ENCODE measurements around the gene PRKACA.

PRKACA gene

GRCh38 chr19:14164724-14165493 lies 47.3 kb upstream of the PRKACA start:
- H3K4me2 ChIP-seq (ENCODE audit: low read length) = no peak overlapping the region

GRCh38 chr19:14164082-14164481 lies 46.5 kb upstream of the PRKACA start:
- Histone ChIP-seq H3K4me2 (ENCODE audit: low read length) (no peak overlapping the region), H3K4me1 (ENCODE audit: control insufficient read depth, low read length) (no peaks in the 10 kb centered on the region), H3K36me3 (ENCODE audit: control insufficient read depth, low read length) (no peaks in the 10 kb centered on the region), H3K79me2 (ENCODE audit: control insufficient read depth, low read length) (no peaks in the 10 kb centered on the region), H3F3A (ENCODE audit: control insufficient read depth, insufficient read depth) (no peaks in the 10 kb centered on the region), H4K20me1 (ENCODE audit: control insufficient read depth, insufficient read depth, low read depth, low read length) (no peaks in the 10 kb centered on the region), H3K27me3 (ENCODE audit: control insufficient read depth, low read length) (peaks cover 28% of the 10 kb centered on the region), H3K4me3 (ENCODE audit: low read length) (no peak overlapping the region), H3K9me3 (ENCODE audit: control insufficient read depth, insufficient read depth, low read length) (no peaks in the 10 kb centered on the region), H3K9me2 (replicated peaks; ENCODE audit: control insufficient read depth, low read length) (no peaks in the 10 kb centered on the region), H3K27ac (ENCODE audit: low read depth, low read length) (no peak overlapping the region)
- TF ChIP-seq CTCF (IDR thresholded peaks at IDR 0.05; ENCODE audit: low read depth, low read length, poor library complexity, severe bottlenecking) (no peak), EZH2phosphoT487 (IDR thresholded peaks at IDR 0.05; ENCODE audit: borderline replicate concordance, low read length) (no peak)

More at GRCh38 chr19:14164724-14165493, 47.3 kb upstream of the PRKACA start:
- no peaks in the 10 kb centered on the region for H3K9me2 ChIP-seq (replicated peaks; ENCODE audit: control insufficient read depth, low read length)
- no peaks in the 10 kb centered on the region for H3K9me3 ChIP-seq (ENCODE audit: control insufficient read depth, insufficient read depth, low read length)
- no peaks in the 10 kb centered on the region for H3F3A ChIP-seq (ENCODE audit: control insufficient read depth, insufficient read depth)
- peaks cover 28% of the 10 kb centered on the region for H3K27me3 ChIP-seq (ENCODE audit: control insufficient read depth, low read length)
- H3K4me1 ChIP-seq (ENCODE audit: control insufficient read depth, low read length) = no peaks in the 10 kb centered on the region
- H3K36me3 ChIP-seq (ENCODE audit: control insufficient read depth, low read length) = no peaks in the 10 kb centered on the region
- no peaks in the 10 kb centered on the region for H3K79me2 ChIP-seq (ENCODE audit: control insufficient read depth, low read length)
- H4K20me1 ChIP-seq (ENCODE audit: control insufficient read depth, insufficient read depth, low read depth, low read length) = no peaks in the 10 kb centered on the region
- no peak overlapping the region for H3K27ac ChIP-seq (ENCODE audit: low read depth, low read length)
- TF ChIP-seq EZH2phosphoT487 (IDR thresholded peaks at IDR 0.05; ENCODE audit: borderline replicate concordance, low read length) (no peak), CTCF (IDR thresholded peaks at IDR 0.05; ENCODE audit: low read depth, low read length, poor library complexity, severe bottlenecking) (no peak)
- H3K4me3 ChIP-seq (ENCODE audit: low read length) = no peak overlapping the region

GRCh38 chr19:14162871-14163297 lies 45.3 kb upstream of the PRKACA start:
- no peak for TF ChIP-seq CTCF (IDR thresholded peaks at IDR 0.05; ENCODE audit: low read depth, low read length, poor library complexity, severe bottlenecking)
- no peak for TF ChIP-seq EZH2phosphoT487 (IDR thresholded peaks at IDR 0.05; ENCODE audit: borderline replicate concordance, low read length)
- Histone ChIP-seq H3K4me2 (ENCODE audit: low read length) (no peak overlapping the region), H3K9me3 (ENCODE audit: control insufficient read depth, insufficient read depth, low read length) (no peaks in the 10 kb centered on the region), H3K4me3 (ENCODE audit: low read length) (no peak overlapping the region), H3K9me2 (replicated peaks; ENCODE audit: control insufficient read depth, low read length) (no peaks in the 10 kb centered on the region), H3F3A (ENCODE audit: control insufficient read depth, insufficient read depth) (no peaks in the 10 kb centered on the region), H3K27ac (ENCODE audit: low read depth, low read length) (no peak overlapping the region), H4K20me1 (ENCODE audit: control insufficient read depth, insufficient read depth, low read depth, low read length) (no peaks in the 10 kb centered on the region), H3K27me3 (ENCODE audit: control insufficient read depth, low read length) (peaks cover 25% of the 10 kb centered on the region), H3K36me3 (ENCODE audit: control insufficient read depth, low read length) (no peaks in the 10 kb centered on the region), H3K79me2 (ENCODE audit: control insufficient read depth, low read length) (no peaks in the 10 kb centered on the region), H3K4me1 (ENCODE audit: control insufficient read depth, low read length) (no peaks in the 10 kb centered on the region)
